Keratinocyte (primary cell): ENCODE measurements around the gene FARP1.

Experiments
- EZH2 ChIP-seq: IDR thresholded peaks from one replicate; pipeline ENCODE4 v1.6.1; 2012; ENCODE audit warnings: inconsistent platforms, mild to moderate bottlenecking, low read length, moderate library complexity
- TF ChIP-seq, protein P1 (sequence below), 3 experiments: IDR thresholded peaks in 1 of 3; conservative IDR thresholded peaks in 1 of 3; optimal IDR thresholded peaks in 1 of 3; 2 replicates in 2 of 3; 3 replicates in 1 of 3; pipeline versions ENCODE3 to v1.5.1; 2011; ENCODE audit warnings: low read length in 3 of 3, mild to moderate bottlenecking in 3 of 3, moderate library complexity in 2 of 3, control low read depth in 1 of 3, inconsistent platforms in 1 of 3; ENCODE audit not compliant: insufficient read depth in 2 of 3; ENCODE audit errors: extremely low read depth in 1 of 3

DNA sequence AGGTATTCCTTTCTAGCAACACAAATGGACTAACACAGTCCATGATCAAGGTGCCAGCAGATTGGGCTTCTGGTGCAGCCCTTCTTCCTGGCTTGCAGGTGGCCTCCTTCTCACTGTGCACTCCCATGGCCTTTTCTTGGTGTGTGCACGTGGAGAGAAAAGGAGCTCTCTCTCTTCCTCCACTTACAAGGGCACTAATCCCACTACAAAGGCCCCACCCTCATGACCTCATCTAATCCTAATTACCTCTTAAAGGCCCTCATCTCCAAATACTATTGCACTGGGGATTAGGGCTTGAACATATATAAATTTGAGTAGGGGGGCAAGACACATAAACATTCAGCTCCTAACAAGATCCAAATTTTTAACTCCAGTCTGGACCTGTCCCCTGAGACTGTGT is 19.7 kb upstream of the FARP1 start:
- TF ChIP-seq, protein P1, sequence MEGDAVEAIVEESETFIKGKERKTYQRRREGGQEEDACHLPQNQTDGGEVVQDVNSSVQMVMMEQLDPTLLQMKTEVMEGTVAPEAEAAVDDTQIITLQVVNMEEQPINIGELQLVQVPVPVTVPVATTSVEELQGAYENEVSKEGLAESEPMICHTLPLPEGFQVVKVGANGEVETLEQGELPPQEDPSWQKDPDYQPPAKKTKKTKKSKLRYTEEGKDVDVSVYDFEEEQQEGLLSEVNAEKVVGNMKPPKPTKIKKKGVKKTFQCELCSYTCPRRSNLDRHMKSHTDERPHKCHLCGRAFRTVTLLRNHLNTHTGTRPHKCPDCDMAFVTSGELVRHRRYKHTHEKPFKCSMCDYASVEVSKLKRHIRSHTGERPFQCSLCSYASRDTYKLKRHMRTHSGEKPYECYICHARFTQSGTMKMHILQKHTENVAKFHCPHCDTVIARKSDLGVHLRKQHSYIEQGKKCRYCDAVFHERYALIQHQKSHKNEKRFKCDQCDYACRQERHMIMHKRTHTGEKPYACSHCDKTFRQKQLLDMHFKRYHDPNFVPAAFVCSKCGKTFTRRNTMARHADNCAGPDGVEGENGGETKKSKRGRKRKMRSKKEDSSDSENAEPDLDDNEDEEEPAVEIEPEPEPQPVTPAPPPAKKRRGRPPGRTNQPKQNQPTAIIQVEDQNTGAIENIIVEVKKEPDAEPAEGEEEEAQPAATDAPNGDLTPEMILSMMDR (optimal IDR thresholded peaks at IDR 0.05 in 1 of 3, IDR thresholded peaks at IDR 0.05 in 1 of 3, conservative IDR thresholded peaks at IDR 0.05 in 1 of 3; ENCODE audit: extremely low read depth in 1 of 3, insufficient read depth in 2 of 3, low read length in 3 of 3): no peak
- no peak for TF ChIP-seq EZH2
